GM12878 (cell line): ENCODE data around the gene DUSP22.

Source experiments
- EZH2 ChIP-seq: IDR thresholded peaks from 2 replicates; pipeline ENCODE4 v1.6.1; 2012; ENCODE audit warnings: low read depth, mild to moderate bottlenecking, control low read depth, inconsistent platforms, low read length, borderline replicate concordance; ENCODE audit not compliant: control insufficient read depth
- FOXM1 ChIP-seq: IDR thresholded peaks from 2 replicates; pipeline ENCODE4 v1.6.1; 2012; ENCODE audit warnings: low read depth, mild to moderate bottlenecking, inconsistent platforms, low read length, moderate library complexity
- MEF2A ChIP-seq: IDR thresholded peaks from 2 replicates; pipeline ENCODE4 v1.6.1; 2011; ENCODE audit warnings: low read depth, mild to moderate bottlenecking, low read length, moderate library complexity; ENCODE audit not compliant: insufficient read depth
- RAD21 ChIP-seq: IDR thresholded peaks from 2 replicates; pipeline ENCODE4 v1.6.1; 2011; ENCODE audit warnings: mild to moderate bottlenecking, low read depth, low read length, moderate library complexity; ENCODE audit not compliant: insufficient read depth
- SMAD1 ChIP-seq: fragments of 450-650 bp; IDR thresholded peaks from 2 replicates; pipeline ENCODE4 v1.6.1; 2018; ENCODE audit warnings: mild to moderate bottlenecking, low read depth; ENCODE audit not compliant: partially characterized antibody
- SMC3 ChIP-seq: IDR thresholded peaks from 2 replicates; pipeline ENCODE4 v1.6.1; 2011; ENCODE audit warnings: low read length, improper control_type of control experiment, borderline replicate concordance
- TF ChIP-seq, protein P1 (sequence below), 3 experiments: IDR thresholded peaks in 2 of 3; conservative IDR thresholded peaks in 1 of 3; 2 replicates each; pipeline ENCODE4 v1.5.1; 2011; ENCODE audit warnings: low read depth in 3 of 3, low read length in 3 of 3, mild to moderate bottlenecking in 3 of 3, control low read depth in 2 of 3, moderate library complexity in 2 of 3, inconsistent platforms in 1 of 3, mixed read lengths in 1 of 3; ENCODE audit not compliant: control insufficient read depth in 2 of 3, insufficient read depth in 1 of 3; ENCODE audit errors: extremely low read depth in 1 of 3

DNA sequence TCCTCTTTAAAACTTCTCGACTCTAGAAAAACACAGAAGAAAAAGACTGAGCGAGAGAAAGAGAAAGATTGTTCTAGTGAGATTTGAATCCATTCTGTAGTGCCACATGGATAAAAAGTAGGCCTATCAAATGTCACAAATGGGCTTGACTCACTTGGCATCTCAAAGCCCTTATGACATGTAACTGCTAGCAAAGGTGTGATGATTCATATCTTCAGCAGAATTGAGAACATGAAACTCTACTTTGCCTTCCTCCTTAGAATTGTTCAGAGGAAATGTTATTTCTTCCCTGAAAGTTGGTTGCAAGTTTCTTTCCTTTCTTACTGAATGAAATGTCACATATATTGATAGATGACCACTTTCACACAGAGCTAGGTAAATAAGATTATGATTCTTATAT lies 40.4 kb upstream of the DUSP22 start:
- 0 out of 2 replicates have a peak, but pooled peaks have one; percentile 31 for TF ChIP-seq MEF2A
- no peak for TF ChIP-seq SMAD1
- TF ChIP-seq FOXM1, result no peak; the same call in 1 of the 2 replicates
- TF ChIP-seq, protein P1, sequence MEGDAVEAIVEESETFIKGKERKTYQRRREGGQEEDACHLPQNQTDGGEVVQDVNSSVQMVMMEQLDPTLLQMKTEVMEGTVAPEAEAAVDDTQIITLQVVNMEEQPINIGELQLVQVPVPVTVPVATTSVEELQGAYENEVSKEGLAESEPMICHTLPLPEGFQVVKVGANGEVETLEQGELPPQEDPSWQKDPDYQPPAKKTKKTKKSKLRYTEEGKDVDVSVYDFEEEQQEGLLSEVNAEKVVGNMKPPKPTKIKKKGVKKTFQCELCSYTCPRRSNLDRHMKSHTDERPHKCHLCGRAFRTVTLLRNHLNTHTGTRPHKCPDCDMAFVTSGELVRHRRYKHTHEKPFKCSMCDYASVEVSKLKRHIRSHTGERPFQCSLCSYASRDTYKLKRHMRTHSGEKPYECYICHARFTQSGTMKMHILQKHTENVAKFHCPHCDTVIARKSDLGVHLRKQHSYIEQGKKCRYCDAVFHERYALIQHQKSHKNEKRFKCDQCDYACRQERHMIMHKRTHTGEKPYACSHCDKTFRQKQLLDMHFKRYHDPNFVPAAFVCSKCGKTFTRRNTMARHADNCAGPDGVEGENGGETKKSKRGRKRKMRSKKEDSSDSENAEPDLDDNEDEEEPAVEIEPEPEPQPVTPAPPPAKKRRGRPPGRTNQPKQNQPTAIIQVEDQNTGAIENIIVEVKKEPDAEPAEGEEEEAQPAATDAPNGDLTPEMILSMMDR (IDR thresholded peaks at IDR 0.05 in 2 of 3, conservative IDR thresholded peaks at IDR 0.05 in 1 of 3; ENCODE audit: control insufficient read depth in 2 of 3, extremely low read depth in 1 of 3, insufficient read depth in 1 of 3, low read depth in 3 of 3, low read length in 3 of 3), result no peak
- peak; percentile 17; the same call in 1 of the 2 replicates for TF ChIP-seq RAD21
- no peak for TF ChIP-seq SMC3
- no peak for TF ChIP-seq EZH2
